HepG2 (cell line): ENCODE results near the gene SUSD3. TPM values are rescaled to one million over a fixed set of nuclear protein-coding genes. Genes with fewer than 3 reads are reported as not detected.

Source experiments
- ATM ChIP-seq: fragments of 450-650 bp; IDR thresholded peaks from 2 replicates; pipeline ENCODE4 v1.7.1; 2017; ENCODE audit warnings: mild to moderate bottlenecking, borderline replicate concordance
- CAMTA2 ChIP-seq: sonication (generic); formaldehyde crosslinking; IDR thresholded peaks from 2 replicates; pipeline ENCODE4 v1.4.0; 2020; ENCODE audit warnings: mild to moderate bottlenecking, missing genetic modification reagents, borderline replicate concordance
- ELF1 ChIP-seq: sonication (generic); formaldehyde crosslinking; IDR thresholded peaks from 2 replicates; pipeline ENCODE4 v1.4.0; 2020; ENCODE audit warnings: missing genetic modification reagents
- GFI1 ChIP-seq: sonication (generic); formaldehyde crosslinking; IDR thresholded peaks from 2 replicates; pipeline ENCODE4 v1.5.0; 2020; ENCODE audit warnings: missing genetic modification reagents, mild to moderate bottlenecking, borderline replicate concordance
- IKZF4 ChIP-seq: sonication (generic); formaldehyde crosslinking; IDR thresholded peaks from 2 replicates; pipeline ENCODE4 v1.5.1; 2020; ENCODE audit warnings: borderline replicate concordance, mild to moderate bottlenecking, low read depth, missing genetic modification reagents; ENCODE audit errors: not compliant biosample characterization
- ISL2 ChIP-seq: sonication (generic); formaldehyde crosslinking; IDR thresholded peaks from 2 replicates; pipeline ENCODE4 v1.5.0; 2020; ENCODE audit warnings: missing genetic modification reagents
- KDM3A ChIP-seq: IDR thresholded peaks from 2 replicates; pipeline ENCODE4 v1.6.1; 2018; ENCODE audit warnings: low read depth, missing compliant biosample characterization
- KIAA2018 ChIP-seq: sonication (generic); formaldehyde crosslinking; IDR thresholded peaks from 2 replicates; pipeline ENCODE4 v1.5.0; 2020; ENCODE audit warnings: mild to moderate bottlenecking, missing genetic modification reagents, borderline replicate concordance
- MLLT10 ChIP-seq: sonication (generic); formaldehyde crosslinking; IDR thresholded peaks from 2 replicates; pipeline ENCODE4 v1.4.0; 2020; ENCODE audit warnings: missing genetic modification reagents
- MYNN ChIP-seq: sonication (generic); formaldehyde crosslinking; IDR thresholded peaks from 2 replicates; pipeline ENCODE4 v1.4.0; 2020; ENCODE audit warnings: mild to moderate bottlenecking, low read depth, missing genetic modification reagents
- NCOA5 ChIP-seq: sonication (generic); formaldehyde crosslinking; IDR thresholded peaks from 2 replicates; pipeline ENCODE4 v1.4.0; 2020; ENCODE audit warnings: missing genetic modification reagents
- PHF8 ChIP-seq: sonication (generic); formaldehyde crosslinking; IDR thresholded peaks from 2 replicates; pipeline ENCODE4 v1.5.0; 2020; ENCODE audit warnings: missing genetic modification reagents
- SIN3B ChIP-seq: fragments of 150-350 bp; IDR thresholded peaks from 2 replicates; pipeline ENCODE4 v1.6.1; 2014; ENCODE audit warnings: low read length
- THAP11 ChIP-seq: IDR thresholded peaks from 2 replicates; pipeline ENCODE4 v1.6.1; 2016; ENCODE audit warnings: missing biosample characterization, missing genetic modification reagents
- TOPORS ChIP-seq: sonication (generic); formaldehyde crosslinking; IDR thresholded peaks from 2 replicates; pipeline ENCODE4 v1.8.0; 2023; ENCODE audit warnings: mild to moderate bottlenecking, missing genetic modification reagents
- ZBTB7B ChIP-seq: sonication (generic); formaldehyde crosslinking; IDR thresholded peaks from 2 replicates; pipeline ENCODE4 v1.4.0; 2020; ENCODE audit warnings: missing genetic modification reagents
- ZFP36 ChIP-seq: fragments of 150-350 bp; IDR thresholded peaks from 2 replicates; pipeline ENCODE4 v1.6.1; 2018; ENCODE audit warnings: borderline replicate concordance, low read length, low read depth; ENCODE audit not compliant: partially characterized antibody
- ZFYVE20 ChIP-seq: sonication (generic); formaldehyde crosslinking; IDR thresholded peaks from 2 replicates; pipeline ENCODE4 v1.8.0; 2023; ENCODE audit warnings: low read depth, mild to moderate bottlenecking, moderate library complexity, missing genetic modification reagents, borderline replicate concordance
- ZNF18 ChIP-seq: sonication (generic); formaldehyde crosslinking; IDR thresholded peaks from 2 replicates; pipeline ENCODE4 v1.8.0; 2022; ENCODE audit warnings: mild to moderate bottlenecking, missing genetic modification reagents; ENCODE audit not compliant: insufficient replicate concordance
- ZNF292 ChIP-seq: sonication (generic); formaldehyde crosslinking; IDR thresholded peaks from 2 replicates; pipeline ENCODE4 v1.8.1; 2022; ENCODE audit warnings: mild to moderate bottlenecking, low read depth, missing genetic modification reagents, borderline replicate concordance
- ZNF546 ChIP-seq: sonication (generic); formaldehyde crosslinking; conservative IDR thresholded peaks from 2 replicates; pipeline ENCODE4 v1.8.1; 2023; ENCODE audit warnings: mild to moderate bottlenecking, missing genetic modification reagents
- ZNF746 ChIP-seq: sonication (generic); formaldehyde crosslinking; IDR thresholded peaks from 2 replicates; pipeline ENCODE4 v1.8.0; 2022; ENCODE audit warnings: mild to moderate bottlenecking, missing genetic modification reagents
- polyA plus RNA-seq, 8 experiments: library from polyadenylated mRNA; depleted of rRNA in 3 of 8; stranded (reverse) in 7 of 8; unstranded in 1 of 8; fragments of >200 nt; fragmentation: Illumina TruSeq in 4 of 8; extraction: Trizol in 4 of 8; gene quantifications; 2 replicates each; pipeline versions ENCODE4 v1.2.1 to v1.2.3, GENCODE V29; 2011 to 2016; ENCODE audit warnings: low read depth in 4 of 8, missing spikeins in 1 of 8, mixed read lengths in 1 of 8; ENCODE audit not compliant: insufficient read depth in 1 of 8
- total RNA-seq, 5 experiments: library from RNA; depleted of rRNA; stranded (reverse); fragments of >200 nt; fragmentation: Illumina TruSeq; extraction: Trizol; gene quantifications; 2 replicates each; pipeline ENCODE4 v1.2.3, GENCODE V29; 2016; ENCODE audit warnings: low read depth in 1 of 5

The SUSD3 gene
- total and polyA plus RNA-seq, 2 of the 13 experiments (the other 11 are each of a cell fraction or from before 2014, with no cell fraction given), result 7.0 to 9.1 TPM

GRCh38 chr9:93126825-93127368, 68.4 kb downstream of the SUSD3 start (continued):
- TF ChIP-seq CAMTA2 (no peak), ZFP36 (no peak), PHF8 (CRISPR knock-in tag) (no peak), ZBTB7B (CRISPR knock-in tag) (no peak), KIAA2018 (CRISPR knock-in tag) (no peak), TOPORS (CRISPR knock-in tag) (no peak), ELF1 (CRISPR knock-in tag) (no peak), ZNF292 (peak; percentile 77; the same call in 1 of the 2 replicates), IKZF4 (CRISPR knock-in tag) (no peak), ZFYVE20 (no peak), THAP11 (peak; percentile 48), GFI1 (CRISPR knock-in tag) (no peak; the same call in 1 of the 2 replicates), ZNF546 (CRISPR knock-in tag) (no peak), KDM3A (CRISPR knock-in tag) (peak; percentile 28; the same call in 1 of the 2 replicates), ZNF18 (no peak), MYNN (CRISPR knock-in tag) (no peak), ZNF746 (CRISPR knock-in tag) (no peak), ATM (no peak), ISL2 (no peak), NCOA5 (CRISPR knock-in tag) (no peak), SIN3B (no peak), MLLT10 (CRISPR knock-in tag) (no peak)
